GM19395 (cell line): Measurements from ENCODE around the gene SF3A2.

Source experiments
- ATAC-seq: cut with Tn5 transposase; IDR thresholded peaks from one replicate; pipeline ENCODE4 v1.9.1; 2021; ENCODE audit warnings: mild to moderate bottlenecking, moderate library complexity; ENCODE audit not compliant: unreplicated experiment

Gene SF3A2

GRCh38 chr19:2207008-2207407 is 29.6 kb upstream of the SF3A2 start:
- ATAC-seq = no peak

GRCh38 chr19:2207991-2208860 is 28.4 kb upstream of the SF3A2 start:
- ATAC-seq = no peak

- ATAC-seq = no peak
These were observed 27.6 kb upstream of the SF3A2 start for GRCh38 chr19:2208975-2209374.

- no peak for ATAC-seq
These were observed 27.2 kb upstream of the SF3A2 start for GRCh38 chr19:2209408-2209807.

GRCh38 chr19:2210206-2210605 is 26.4 kb upstream of the SF3A2 start:
- ATAC-seq = no peak

GRCh38 chr19:2210987-2211740 is 25.5 kb upstream of the SF3A2 start:
- no peak for ATAC-seq

GRCh38 chr19:2212861-2213711 is 23.5 kb upstream of the SF3A2 start:
- ATAC-seq = no peak

- no peak for ATAC-seq
These were observed 22.8 kb upstream of the SF3A2 start for GRCh38 chr19:2213799-2214198.

GRCh38 chr19:2214251-2214650 is 22.4 kb upstream of the SF3A2 start:
- no peak for ATAC-seq

GRCh38 chr19:2215281-2215751 is 21.3 kb upstream of the SF3A2 start:
- ATAC-seq = no peak

- ATAC-seq = no peak
These were observed 20.0 kb upstream of the SF3A2 start for GRCh38 chr19:2216361-2217225.

- no peak for ATAC-seq
These were observed 19.0 kb upstream of the SF3A2 start for GRCh38 chr19:2217591-2217990.

- no peak for ATAC-seq
These were observed 16.9 kb upstream of the SF3A2 start for GRCh38 chr19:2219726-2220125.

GRCh38 chr19:2221250-2221831 is 15.3 kb upstream of the SF3A2 start:
- no peak for ATAC-seq

GRCh38 chr19:2221918-2222317 is 14.7 kb upstream of the SF3A2 start:
- no peak for ATAC-seq

GRCh38 chr19:2223391-2223790 is 13.2 kb upstream of the SF3A2 start:
- no peak for ATAC-seq

GRCh38 chr19:2223959-2224358 is 12.7 kb upstream of the SF3A2 start:
- ATAC-seq = no peak

GRCh38 chr19:2224754-2225349 is 11.8 kb upstream of the SF3A2 start:
- no peak for ATAC-seq

GRCh38 chr19:2225415-2226050 is 11.1 kb upstream of the SF3A2 start:
- no peak for ATAC-seq
